ENCODE measurements around the gene DUSP8.
A peak's percentile ranks its signal among the peaks of the same experiment; 100 is the strongest.

Gene DUSP8

DNA sequence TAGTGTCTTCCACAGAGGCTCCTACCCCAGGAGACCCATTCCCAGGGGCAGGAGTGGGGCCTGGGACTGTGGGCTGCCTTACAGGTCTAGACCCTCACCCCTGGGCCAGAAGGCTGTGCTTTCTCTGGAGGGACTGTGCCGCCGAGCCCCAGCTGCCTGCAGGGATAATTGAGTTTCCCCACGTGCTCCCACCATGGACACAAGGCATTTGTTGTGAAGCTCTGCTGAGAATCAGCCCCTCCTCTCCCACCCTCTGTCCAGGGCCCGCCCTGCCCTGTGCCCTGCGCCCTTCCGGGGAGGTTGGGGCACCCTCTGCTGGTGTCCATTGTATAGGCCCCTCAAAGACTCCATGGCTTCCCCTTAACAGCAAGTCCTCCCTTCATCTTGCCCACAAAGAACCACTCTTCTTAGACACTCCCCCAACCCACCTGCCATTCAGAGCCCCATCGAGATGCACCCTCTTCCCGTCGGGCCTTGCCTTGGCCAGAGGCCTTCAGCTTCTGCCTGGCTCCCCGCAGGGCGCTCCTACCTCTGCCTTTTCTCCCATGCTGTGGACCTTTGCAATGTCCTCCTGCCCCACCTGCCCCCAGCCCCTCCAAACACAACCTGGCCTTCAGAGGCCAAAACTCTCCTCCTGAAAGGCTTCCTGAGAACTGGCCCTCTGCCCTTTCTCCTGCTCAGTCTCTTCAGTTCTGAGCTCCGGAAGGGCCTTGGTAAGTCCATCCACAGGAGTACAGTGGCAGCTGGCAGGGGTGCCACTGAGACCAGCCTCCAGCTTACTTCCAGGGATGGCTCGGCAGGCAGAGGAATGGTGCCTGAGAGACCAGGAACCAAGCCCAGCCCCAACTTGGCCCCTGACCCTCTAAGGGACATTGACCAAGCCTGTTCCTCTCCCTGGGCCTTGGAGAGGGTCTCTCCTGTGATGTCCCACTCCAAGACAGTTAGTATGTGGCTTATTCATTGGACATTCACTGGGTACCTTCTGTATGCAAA lies 22.4 kb downstream of the DUSP8 start:
- no peak for ATAC-seq
- TF ChIP-seq TCF4 (CRISPR knock-in tag; IDR thresholded peaks at IDR 0.05; ENCODE audit: borderline replicate concordance) (no peak), SNAI2 (CRISPR knock-in tag; IDR thresholded peaks at IDR 0.05) (no peak), ZNF70 (CRISPR knock-in tag; IDR thresholded peaks at IDR 0.05) (no peak), ZNF8 (CRISPR knock-in tag; IDR thresholded peaks at IDR 0.05) (no peak), CSDC2 (CRISPR knock-in tag; IDR thresholded peaks at IDR 0.05) (no peak), ZNF565 (CRISPR knock-in tag; conservative IDR thresholded peaks at IDR 0.05; ENCODE audit: low read depth) (no peak), ESRRG (CRISPR knock-in tag; IDR thresholded peaks at IDR 0.05) (no peak), ZC3H10 (CRISPR knock-in tag; IDR thresholded peaks at IDR 0.05) (no peak), POU6F1 (CRISPR knock-in tag; IDR thresholded peaks at IDR 0.05; ENCODE audit: borderline replicate concordance, low read depth) (no peak), ZFP3 (CRISPR knock-in tag; IDR thresholded peaks at IDR 0.05) (no peak), ARNTL (CRISPR knock-in tag; IDR thresholded peaks at IDR 0.05; ENCODE audit: borderline replicate concordance, low read depth) (no peak), ZFP30 (CRISPR knock-in tag; IDR thresholded peaks at IDR 0.05) (no peak), BACH2 (CRISPR knock-in tag; IDR thresholded peaks at IDR 0.05; ENCODE audit: borderline replicate concordance) (no peak), TOX (CRISPR knock-in tag; IDR thresholded peaks at IDR 0.05; ENCODE audit: borderline replicate concordance) (no peak), PPARA (CRISPR knock-in tag; IDR thresholded peaks at IDR 0.05; ENCODE audit: borderline replicate concordance) (no peak), OSR1 (CRISPR knock-in tag; IDR thresholded peaks at IDR 0.05) (no peak)

DNA sequence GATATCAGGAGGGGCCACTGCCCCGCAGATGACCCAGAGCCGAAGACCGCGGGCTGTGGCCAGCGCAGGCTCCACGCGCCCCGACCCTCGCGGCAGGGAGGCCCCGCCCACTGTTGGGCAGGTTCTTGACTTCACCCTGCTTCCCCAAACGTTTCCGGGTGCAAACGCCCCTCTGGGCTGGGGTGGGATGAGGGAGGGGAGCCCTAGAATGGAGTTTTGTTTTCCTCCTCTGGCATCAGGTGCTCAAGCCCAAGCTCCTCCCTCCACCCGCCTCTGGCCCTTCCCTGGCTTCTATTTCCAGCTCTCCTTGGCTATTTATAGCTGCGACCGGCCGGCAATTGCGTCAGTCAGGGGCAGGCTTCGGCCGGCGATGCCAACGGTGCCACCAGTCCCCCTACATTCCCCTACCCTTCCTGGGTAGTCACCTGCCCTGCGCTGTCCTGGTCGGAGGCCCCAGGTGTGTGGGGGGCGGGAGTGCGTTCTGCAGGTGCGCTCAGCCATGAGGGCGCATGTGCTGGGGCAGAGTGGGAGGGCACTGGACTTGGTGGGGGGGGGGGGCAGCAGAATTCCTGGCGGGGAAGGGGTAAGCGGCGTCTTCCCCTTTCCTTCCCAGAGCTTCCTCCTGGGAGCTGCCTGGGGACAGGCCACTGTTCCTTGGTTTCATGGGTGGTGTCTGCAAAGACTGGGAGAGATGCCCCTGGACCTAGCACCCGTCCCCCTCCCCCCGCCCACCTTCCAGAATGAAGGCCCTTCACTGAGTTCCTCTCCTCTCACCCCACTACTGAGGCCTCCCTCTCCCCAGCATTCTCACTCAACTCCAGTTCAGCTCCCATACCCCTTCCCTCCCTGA lies 23.6 kb downstream of the DUSP8 start:
- ATAC-seq = peak; percentile 75
- no peak for TF ChIP-seq ARNTL (CRISPR knock-in tag; IDR thresholded peaks at IDR 0.05; ENCODE audit: borderline replicate concordance, low read depth)
- TF ChIP-seq TSHZ2 (CRISPR knock-in tag; IDR thresholded peaks at IDR 0.05) = no peak
- TF ChIP-seq ISL1 (CRISPR knock-in tag; IDR thresholded peaks at IDR 0.05) = no peak
- no peak for TF ChIP-seq BACH2 (CRISPR knock-in tag; IDR thresholded peaks at IDR 0.05; ENCODE audit: borderline replicate concordance)
- TF ChIP-seq CSRNP3 (CRISPR knock-in tag; IDR thresholded peaks at IDR 0.05) = no peak
- no peak for TF ChIP-seq GLIS3 (CRISPR knock-in tag; IDR thresholded peaks at IDR 0.05)
- TF ChIP-seq PATZ1 (CRISPR knock-in tag; IDR thresholded peaks at IDR 0.05; ENCODE audit: borderline replicate concordance) = no peak
- no peak for TF ChIP-seq RARB (CRISPR knock-in tag; IDR thresholded peaks at IDR 0.05)
- no peak for TF ChIP-seq POU6F1 (CRISPR knock-in tag; IDR thresholded peaks at IDR 0.05; ENCODE audit: borderline replicate concordance, low read depth)
- TF ChIP-seq CSDC2 (CRISPR knock-in tag; IDR thresholded peaks at IDR 0.05) = no peak
- no peak for TF ChIP-seq TCF4 (CRISPR knock-in tag; IDR thresholded peaks at IDR 0.05; ENCODE audit: borderline replicate concordance)
- TF ChIP-seq ZNF8 (CRISPR knock-in tag; IDR thresholded peaks at IDR 0.05) = no peak

All from SK-N-SH treated with all-trans-retinoic acid at 6 μM for 48 hours (cell line).